Esophagus mucosa (tissue), 1 donor: ENCODE results near the gene TNNI2. TPM values are rescaled to one million over a fixed set of nuclear protein-coding genes. Genes with fewer than 3 reads are reported as not detected.
A peak's percentile ranks its signal among the peaks of the same experiment; 100 is the strongest.

ENCODE experiments used
- ATAC-seq: fragments of 200-7000 bp; cut with Tn5 transposase; one replicate; pipeline ENCODE4 v1.9.1; 2020
- total RNA-seq: library from RNA; stranded (reverse); gene quantifications from one replicate; pipeline ENCODE4 v1.2.4, GENCODE V29; 2023
- donor health status: DM: yes; HTN: yes; CAD: no.

Gene TNNI2
- total RNA-seq, 1 donor from 2014 or later = 4.4 TPM

GRCh38 chr11:1834779-1835670 is 3.8 kb upstream of the TNNI2 start, which contains the start of gene SYT8:
TSS of gene SYT8 (plus strand) at chr11:1834990. CDS start at chr11:1835106, 116 bp downstream.
- ATAC-seq = peak; percentile 2

DNA sequence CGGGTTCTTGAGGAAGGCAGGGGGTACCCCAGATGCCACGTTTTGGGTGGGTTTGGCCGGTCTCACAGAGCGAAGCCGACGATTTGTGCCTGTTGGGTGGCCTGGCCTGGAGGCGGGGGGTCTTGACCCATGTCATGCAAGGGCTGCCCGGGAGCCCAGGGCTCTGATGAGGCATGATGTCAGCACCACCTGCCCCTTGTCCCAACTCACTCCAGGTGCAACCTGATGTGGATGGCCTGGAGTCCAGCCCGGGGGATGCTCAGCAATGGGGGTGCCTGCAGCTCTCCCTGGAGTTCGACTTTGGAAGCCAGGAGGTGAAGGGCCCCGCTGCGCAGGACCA is 3.1 kb upstream of the TNNI2 start:
- ATAC-seq = no peak

DNA sequence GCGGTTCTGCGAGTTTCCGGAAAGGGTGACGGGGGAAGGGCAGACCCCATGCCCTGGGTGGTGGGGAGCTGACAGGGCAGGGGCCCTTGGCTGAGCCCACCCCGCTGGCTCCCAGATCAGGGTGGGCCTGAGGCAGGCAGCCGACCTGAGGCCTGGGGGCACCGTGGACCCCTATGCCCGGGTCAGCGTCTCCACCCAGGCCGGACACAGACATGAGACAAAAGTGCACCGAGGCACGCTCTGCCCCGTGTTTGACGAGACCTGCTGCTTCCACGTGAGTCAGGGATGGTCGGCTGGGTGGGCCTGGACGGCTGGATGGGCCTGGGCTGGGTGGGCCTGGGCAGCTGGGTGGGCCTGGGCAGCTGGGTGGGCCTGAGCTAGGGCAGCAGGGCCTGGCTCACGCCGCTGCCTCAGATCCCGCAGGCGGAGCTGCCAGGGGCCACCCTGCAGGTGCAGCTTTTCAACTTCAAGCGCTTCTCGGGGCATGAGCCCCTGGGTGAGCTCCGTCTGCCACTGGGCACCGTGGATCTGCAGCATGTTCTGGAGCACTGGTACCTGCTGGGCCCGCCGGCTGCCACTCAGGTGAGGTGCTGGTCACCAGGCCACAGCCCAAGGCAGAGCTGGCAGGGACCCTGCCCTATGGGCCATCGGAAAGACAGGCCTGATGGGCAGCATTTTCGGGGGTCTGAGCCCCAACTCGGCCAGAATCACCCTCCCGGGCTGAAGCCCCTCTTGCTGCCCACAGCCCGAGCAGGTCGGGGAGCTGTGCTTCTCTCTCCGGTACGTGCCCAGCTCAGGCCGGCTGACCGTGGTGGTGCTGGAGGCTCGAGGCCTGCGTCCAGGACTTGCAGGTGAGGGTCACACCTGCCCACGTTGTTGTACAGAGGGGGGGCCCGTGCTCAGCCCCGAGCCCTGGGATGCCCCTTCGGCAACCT is 2.5 kb upstream of the TNNI2 start:
- no peak for ATAC-seq

DNA sequence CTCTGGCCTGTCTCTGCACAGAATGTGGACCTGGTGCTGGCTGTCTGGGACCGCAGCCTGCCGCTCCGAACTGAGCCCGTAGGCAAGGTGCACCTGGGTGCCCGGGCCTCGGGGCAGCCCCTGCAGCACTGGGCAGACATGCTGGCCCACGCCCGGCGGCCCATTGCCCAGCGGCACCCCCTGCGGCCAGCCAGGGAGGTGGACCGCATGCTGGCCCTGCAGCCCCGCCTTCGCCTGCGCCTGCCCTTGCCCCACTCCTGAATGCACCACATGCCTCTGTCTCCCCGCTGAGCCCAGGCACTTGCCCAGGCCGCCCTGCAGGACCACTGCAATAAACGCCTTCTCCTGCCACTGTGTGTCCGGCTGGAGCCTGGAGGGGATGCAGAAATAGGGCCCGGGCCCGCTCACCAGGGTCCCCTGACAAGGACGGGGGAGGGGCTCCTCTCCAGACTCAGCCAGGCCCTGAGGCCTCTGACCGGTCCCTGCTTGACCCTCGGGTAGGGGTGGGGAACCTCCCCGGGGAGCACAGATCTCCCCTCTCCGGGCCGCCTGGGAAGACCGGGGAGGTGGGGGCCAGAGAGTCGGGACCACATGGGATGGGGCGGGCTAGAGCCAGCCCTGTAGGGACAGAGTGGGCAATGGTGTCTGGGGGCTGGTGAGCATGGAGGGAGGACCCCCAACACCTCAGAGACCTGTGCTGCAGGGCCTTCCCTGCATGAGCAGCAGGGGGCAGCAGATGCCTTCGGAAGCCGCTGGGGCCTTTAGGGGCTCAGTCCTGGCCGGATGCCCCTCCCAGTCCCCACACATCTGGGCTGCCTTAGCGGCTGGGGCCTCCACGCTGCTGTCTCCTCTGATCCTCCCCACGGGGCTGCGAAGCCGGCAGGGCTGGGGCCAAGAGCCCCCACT is 1.4 kb upstream of the TNNI2 start:
- no peak for ATAC-seq

DNA sequence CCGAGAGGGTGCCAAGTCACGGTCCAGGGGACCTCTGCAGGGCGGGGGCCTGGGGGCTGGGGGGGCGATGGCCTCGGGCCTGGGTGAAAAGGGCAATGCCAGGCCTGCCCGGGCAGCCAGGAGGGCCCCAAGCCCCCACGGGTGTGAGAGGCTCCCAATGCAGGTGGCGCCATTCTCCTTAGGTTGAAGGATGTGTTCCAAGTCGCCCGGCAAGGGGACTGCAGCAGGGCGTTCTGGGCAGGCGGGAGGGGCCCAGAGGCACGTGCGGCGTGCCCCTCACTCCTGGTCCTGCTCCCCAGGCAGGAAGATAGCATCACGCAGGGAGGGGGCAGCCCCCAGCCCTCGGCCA is 730 bp upstream of the TNNI2 start:
- no peak for ATAC-seq

DNA sequence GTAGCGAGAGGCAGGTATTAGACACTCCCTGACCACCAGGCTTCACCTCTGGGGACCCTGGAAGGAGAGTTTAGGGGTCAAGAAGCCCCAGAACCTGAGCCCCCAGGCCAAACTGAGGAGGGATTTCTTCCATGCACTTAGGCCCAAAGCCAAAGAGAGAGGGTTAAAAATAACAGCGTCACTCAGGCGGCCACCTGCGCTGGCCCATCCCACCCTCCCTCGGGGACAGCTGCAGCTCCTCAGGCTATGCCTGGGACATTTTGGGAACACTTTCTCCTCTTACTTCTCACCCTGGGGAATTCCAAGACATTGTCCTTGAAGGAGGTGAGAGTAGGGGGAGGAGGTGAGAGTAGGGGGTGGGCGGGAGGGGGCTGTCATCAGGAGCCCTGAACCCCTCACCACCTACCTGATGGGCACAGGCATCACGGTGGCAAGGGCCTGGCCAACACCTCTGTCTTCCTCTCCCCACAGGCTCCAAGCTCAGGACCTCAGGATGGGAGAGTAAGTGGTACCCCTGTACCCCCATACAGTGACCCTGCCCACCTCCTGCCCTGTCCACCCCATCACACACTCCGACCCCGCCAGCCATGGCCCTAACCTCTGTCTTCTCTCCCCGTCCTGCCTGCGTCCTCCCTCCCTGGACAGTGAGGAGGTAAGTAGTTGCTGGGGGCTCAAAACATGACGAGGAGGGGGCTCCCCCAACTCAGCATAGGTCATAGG is 583 bp downstream of the TNNI2 start:
- ATAC-seq = no peak

DNA sequence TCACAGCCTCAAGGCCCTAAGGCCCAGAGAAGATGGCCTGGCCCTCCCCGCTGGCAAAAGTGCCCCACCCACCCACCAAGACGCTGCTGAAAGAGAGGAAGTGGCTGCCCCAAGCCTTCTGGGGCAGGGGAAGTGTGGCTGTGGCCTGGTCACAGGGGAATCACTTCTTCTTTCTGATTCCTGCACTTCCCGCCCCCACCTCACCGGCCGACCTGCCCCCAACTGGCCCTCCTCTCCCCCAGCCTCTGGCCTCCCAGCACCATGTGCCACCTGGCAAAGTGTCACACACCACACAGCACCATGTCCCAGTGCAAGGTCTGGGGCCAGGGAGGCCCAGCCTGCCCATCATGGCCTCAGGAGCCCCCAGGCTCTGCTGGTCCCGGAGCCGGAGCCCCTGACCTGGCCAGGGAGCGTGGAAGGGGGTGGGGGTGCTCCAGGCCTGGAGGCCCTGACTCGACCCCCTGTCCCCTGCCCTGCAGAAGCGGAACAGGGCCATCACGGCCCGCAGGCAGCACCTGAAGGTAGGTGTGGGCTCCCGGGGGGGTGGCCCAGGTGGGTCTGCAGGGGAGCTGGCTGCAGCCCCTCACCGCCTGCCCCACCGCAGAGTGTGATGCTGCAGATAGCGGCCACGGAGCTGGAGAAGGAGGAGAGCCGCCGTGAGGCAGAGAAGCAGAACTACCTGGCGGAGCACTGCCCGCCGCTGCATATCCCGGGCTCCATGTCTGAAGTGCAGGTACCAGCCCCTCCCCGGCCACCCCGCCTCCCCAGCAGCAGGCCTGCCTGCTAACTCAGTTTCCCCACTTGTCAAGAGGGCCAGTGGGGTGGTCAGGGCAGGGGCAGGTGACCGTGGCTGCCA is 1.4 kb downstream of the TNNI2 start:
- peak; percentile 3 for ATAC-seq

- no peak for ATAC-seq
Measured at GRCh38 chr11:1840780-1841480, 2.1 kb downstream of the TNNI2 start.

- no peak for ATAC-seq
Measured at GRCh38 chr11:1841511-1842148, 2.8 kb downstream of the TNNI2 start.

DNA sequence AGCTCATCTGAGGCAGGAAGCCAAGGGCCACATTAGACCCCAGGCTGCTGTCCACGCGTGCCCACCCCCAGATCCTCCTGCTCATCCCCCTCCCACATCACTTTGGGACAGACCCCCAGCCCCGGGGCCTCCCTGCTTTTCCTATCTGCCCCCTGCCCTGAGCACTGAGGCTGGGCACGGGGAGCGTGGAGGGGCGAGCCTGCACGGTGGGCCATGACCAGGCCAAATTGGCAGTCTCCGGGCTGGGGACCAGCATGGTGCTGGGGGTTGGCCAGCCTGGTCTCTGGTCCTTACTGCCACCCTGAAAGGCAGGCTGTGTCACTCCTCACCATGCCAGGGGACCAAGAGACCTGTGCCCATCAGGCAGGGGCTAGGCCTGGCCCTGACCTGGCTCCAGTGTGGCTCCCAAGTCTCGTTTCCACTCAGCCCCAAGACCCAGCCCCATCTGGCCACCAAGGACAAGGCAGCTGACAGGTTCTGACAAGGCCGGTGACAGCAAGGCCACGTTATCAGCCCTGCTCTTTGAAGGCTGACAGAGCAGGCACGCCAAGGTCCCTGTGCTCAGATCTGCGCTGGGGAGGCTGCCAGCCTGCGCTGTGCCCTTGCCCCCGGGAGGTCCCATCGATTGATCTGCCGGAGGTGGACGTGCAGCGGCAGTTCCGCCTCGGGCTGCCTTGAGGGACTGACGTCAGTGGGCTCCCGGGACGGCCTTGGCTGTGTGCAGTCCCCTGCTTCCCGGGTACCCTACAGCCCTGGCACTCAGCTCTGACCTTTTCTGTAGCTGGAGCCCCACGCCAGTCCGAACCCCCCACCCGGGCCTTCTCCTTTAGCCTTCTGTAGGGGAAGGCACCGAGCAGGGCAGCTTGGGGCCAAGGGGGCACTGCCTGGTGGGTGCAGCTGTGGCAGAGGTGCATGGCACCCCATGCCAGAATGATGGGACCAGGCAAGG is 3.6 kb downstream of the TNNI2 start:
- no peak for ATAC-seq

GRCh38 chr11:1843098-1843473 is 4.3 kb downstream of the TNNI2 start:
- ATAC-seq = peak; percentile 15

- no peak for ATAC-seq
Measured at GRCh38 chr11:1843796-1844195, 5.0 kb downstream of the TNNI2 start.

DNA sequence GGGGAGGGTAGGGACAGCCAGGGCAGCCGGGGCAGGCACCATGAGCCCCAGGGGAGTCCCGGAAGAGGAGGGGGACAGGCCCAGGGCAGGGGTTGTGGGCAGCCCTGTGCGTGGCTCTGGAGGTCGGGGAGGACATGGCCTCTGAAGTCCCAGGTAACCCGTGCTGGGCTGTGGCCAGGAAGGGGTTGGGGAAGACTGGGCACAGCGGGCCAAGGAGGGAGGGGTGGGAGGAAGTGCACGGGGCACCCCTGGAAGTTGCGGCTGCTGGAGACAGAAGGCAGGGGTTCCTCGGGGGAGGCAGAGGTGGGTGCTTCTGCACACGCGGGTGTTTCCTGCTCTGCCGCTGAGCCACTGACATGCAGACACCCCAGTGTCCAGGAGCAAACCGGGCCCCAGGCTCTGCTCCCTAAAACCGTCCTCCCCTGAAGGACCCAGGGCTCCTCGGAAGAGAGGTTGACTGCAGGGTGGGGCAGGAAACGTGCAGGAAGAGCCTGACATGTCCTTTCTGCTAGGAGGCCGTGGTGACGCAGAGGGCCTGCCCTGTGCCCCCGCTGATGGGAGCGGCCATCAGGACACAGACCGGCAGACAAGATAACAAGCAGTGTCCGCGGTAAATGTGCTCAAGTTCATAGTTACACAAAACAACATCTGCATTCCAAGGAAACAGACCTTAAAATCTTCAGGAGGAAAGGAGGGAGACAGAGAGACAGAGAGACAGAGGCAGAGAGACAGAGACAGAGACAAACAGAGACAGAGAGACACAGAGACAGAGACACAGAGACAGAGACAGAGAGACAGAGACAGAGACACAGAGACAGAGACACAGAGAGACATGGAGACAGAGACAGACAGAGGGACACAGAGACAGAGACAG is 5.7 kb downstream of the TNNI2 start:
- no peak for ATAC-seq

DNA sequence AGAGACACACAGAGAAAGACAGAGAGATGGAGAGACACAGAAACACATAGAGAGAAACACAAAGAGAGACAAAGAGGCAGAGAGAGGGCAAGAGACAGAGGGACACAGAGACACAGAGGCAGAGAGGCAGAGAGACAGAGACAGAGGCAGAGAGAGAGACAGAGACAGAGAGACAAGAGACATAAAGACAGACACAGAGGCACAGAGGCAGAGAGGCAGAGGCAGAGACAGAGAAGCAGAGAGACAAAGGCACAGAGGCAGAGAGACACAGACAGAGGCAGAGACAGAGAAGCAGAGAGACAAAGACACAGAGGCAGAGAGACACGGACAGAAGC is 6.3 kb downstream of the TNNI2 start:
- no peak for ATAC-seq

- ATAC-seq = no peak
Measured at GRCh38 chr11:1845561-1846452, 7.0 kb downstream of the TNNI2 start.

DNA sequence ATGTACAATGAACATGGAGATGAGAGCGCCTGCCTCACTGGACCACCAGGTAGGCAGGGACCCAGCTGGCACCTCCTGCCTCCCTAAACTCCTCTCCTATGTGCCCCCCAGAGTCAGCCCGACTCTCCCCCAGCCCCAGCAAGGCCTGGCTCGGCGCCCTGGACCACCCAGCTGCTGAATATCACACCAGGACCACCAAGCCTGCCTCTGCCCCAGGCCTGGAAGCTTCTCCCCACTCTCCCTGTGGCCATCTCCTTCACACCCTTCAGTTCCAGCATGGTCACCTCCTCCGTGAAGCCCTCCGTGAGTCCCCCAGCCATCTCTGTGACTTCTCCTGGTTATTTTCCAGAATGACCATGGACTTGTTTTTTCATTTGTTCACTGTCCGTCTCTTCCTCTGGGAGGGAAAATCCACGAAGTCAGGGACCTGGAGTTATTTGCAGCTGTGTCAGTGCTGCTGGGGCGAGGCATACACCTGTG is 7.7 kb downstream of the TNNI2 start:
- no peak for ATAC-seq
